ENCODE results near the gene GEMIN2.

- TF ChIP-seq EZH2 (IDR thresholded peaks at IDR 0.05; ENCODE audit: low read length, missing control alignments) (no peak), CTCF (conservative IDR thresholded peaks at IDR 0.05 in 1 of 2, IDR thresholded peaks at IDR 0.05 in 1 of 2; ENCODE audit: low read depth in 1 of 2, low read length in 2 of 2) (no peak)
These were observed 26.6 kb upstream of the GEMIN2 start for GRCh38 chr14:39087493-39087892.
